NOMO-1 treated with DMSO at 0.1 percent for 48 hours (cell line): ENCODE measurements around the gene NLRP14.

ENCODE experiments used
- DNase-seq: peaks from one replicate; lab custom pipeline; 2025; ENCODE audit not compliant: unreplicated experiment; lab: John Stamatoyannopoulos, UW

The NLRP14 gene, protein sequence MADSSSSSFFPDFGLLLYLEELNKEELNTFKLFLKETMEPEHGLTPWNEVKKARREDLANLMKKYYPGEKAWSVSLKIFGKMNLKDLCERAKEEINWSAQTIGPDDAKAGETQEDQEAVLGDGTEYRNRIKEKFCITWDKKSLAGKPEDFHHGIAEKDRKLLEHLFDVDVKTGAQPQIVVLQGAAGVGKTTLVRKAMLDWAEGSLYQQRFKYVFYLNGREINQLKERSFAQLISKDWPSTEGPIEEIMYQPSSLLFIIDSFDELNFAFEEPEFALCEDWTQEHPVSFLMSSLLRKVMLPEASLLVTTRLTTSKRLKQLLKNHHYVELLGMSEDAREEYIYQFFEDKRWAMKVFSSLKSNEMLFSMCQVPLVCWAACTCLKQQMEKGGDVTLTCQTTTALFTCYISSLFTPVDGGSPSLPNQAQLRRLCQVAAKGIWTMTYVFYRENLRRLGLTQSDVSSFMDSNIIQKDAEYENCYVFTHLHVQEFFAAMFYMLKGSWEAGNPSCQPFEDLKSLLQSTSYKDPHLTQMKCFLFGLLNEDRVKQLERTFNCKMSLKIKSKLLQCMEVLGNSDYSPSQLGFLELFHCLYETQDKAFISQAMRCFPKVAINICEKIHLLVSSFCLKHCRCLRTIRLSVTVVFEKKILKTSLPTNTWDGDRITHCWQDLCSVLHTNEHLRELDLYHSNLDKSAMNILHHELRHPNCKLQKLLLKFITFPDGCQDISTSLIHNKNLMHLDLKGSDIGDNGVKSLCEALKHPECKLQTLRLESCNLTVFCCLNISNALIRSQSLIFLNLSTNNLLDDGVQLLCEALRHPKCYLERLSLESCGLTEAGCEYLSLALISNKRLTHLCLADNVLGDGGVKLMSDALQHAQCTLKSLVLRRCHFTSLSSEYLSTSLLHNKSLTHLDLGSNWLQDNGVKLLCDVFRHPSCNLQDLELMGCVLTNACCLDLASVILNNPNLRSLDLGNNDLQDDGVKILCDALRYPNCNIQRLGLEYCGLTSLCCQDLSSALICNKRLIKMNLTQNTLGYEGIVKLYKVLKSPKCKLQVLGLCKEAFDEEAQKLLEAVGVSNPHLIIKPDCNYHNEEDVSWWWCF

DNA sequence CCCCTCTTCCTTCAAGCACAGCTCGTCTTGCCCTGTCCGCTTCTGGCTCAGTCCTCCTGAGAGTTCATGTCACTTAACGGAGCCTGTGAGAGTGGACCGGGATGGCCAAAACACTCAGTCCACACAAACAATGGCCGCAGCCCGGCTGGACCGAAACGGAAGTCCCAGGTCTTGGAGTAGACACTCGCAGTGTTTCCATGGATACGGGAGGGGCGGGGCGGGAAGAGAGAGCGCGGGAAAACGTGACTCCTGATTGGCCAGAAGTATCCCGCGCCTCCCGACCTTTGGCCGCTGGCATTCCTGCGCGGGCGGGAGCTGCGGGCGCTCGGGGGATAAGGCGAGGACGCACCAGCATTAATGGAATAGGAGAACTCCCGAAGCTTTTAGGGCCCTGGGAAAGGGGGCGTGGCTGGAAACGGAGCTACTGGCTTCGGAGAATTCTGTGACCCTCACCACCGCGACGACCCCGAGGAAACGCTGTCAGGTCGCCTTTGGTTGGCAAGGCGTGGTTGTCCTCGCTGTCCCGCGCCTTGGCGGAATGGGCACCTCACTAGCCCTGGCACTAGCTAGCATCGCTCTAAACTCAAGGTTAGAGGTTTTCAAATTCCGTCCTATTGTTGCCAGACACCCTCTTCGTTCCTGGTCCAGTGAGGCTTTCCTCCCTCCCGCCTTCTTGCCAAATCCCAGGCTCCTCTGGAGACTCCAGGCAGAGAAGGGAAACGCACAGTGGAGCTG, at the start of gene NLRP14, which contains the start of gene ZNF214:
Gene NLRP14, plus strand, starts transcription at position 297 of the 735 bp plus-strand sequence. CDS start 18,108 bp downstream, outside the sequence.
Gene ZNF214, minus strand, starts transcription at position 164 of the 735 bp plus-strand sequence. CDS start 17,511 bp downstream, outside the sequence.
- DNase-seq = no peak

DNA sequence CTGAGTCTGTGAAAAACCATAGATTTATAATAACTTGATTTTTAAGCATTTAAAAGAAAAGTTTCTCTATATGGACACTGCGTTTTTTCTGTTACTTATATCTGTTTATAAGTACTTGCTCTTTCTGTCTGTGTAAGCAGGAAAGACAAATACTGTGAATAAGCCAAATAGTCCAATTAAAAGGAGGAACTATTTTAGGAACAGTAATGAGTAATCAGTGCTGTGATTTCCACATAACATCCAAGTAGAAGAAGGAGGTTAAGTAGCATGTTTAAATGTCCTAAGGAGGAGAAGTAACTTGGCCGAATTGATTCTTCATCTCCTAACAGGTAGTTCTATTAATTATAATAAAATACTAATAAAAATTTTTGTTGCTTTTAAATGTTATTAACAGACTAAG, 40.9 kb upstream of the NLRP14 start:
- DNase-seq = no peak

DNA sequence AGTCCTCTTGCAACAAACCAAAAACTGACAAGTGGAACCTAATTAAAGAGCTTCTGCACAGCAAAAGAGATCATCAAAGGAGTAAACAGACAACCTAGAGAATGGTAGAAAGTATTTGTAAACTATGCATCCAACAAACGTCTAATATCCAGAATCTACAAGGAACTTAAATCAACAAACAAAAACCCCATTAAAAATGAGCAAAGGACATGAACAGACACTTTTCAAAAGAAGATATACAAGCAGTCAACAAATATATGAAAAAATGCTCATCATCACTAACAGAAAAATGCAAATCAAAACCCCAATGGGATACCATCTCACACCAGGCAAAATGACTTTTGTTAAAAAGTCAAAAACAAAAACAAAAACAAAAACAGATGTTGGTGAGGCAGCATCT, 33.8 kb upstream of the NLRP14 start:
- no peak for DNase-seq

DNA sequence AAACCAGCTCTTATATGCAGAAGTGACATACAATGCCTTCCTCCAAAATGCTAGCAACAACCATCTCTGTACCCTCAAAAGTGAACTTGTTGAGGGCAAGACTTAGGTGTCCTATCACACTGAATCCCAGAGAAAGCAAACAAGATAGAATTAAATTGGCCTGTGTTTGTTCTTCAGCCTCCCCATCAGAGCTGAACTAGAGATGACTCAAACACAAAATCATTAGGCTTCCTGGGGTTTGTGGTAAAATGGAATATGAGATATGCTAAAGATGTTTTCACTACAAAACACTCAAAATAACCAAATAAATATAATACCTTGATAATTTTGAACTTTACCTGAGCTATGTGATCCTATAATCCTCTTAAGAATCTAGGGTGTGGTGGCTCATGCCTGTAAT, 31.8 kb upstream of the NLRP14 start:
- no peak for DNase-seq

DNA sequence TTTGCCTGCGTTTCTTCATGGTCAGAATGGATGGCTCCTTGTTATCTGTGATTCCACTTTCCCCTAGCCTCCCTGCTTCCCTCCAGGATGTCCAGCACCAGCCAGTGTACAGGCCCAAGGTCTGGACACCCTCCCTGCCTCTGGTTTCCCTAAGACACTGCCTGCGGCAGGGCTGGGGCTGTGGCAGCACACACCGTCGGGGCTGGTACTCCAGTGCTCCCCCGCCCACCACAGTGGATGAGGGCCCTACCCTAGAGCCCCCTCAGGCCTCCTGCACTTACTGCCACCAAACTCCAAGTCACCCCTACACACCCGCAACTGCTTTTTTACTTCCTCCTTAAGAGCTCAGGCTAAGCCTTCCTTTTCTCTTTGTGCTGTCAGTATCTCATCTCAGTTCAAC, 29.1 kb upstream of the NLRP14 start:
- DNase-seq = no peak

DNA sequence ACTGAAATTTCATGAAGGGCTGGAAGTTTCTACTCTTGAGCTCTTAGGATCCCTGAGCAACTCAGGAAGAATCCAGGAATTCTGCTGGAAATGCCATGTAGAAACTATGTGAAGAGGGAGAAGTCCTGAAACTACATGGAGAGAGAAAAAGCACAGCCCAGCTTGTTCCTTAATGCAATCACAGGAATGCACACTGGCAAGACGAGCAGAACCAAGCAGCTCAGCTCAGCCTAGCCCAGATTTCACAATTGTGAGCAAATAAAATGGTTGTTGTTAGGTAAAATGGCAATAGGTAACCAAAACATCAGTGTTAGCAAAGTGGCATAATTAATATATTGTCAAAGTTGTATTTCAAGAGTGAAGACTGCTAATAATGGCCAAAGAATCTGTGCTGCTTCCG, 28.3 kb upstream of the NLRP14 start:
- no peak for DNase-seq

DNA sequence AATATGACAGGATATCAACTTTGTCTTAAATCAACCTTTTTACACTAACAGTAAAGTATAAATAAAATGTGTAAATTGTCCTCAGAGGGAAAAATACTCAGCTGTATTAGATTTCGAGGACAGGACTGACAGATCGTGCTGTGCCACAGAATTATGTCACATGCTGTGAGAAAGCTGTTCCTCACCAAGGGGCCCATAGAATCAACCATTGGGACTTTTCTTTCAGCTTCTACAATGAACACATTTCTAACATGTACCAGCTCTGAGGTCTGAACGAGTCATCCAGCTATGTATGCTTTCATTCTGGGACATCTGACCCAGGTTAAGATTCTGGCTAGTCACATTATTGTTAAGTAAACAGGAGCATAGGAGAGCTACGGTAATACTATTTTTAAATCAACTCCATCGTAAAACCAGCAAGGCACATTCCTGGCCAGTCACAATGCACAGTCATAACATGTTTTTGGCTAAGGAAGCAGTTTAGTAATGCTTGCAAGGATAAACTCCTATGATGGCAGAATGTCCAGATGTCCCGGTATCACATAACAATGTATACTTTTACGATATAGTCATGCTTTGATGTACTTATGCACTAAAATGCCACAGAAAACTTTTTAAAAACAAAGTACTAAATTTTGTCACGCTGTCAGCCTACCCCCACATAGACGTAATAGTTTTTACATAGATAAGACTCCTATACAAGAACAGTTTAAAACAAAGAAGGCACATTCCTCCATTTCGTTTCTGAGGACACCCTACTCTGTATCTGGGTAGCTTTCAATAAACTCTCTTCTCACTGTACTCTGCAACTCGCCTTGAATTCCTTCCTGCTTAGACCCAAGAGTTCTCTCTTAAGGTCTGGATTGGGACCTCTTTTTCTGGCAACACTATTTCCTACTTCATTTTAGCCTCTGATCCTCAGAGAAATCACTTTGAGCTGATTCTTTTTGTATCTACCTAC, 27.5 kb upstream of the NLRP14 start:
- DNase-seq = no peak

DNA sequence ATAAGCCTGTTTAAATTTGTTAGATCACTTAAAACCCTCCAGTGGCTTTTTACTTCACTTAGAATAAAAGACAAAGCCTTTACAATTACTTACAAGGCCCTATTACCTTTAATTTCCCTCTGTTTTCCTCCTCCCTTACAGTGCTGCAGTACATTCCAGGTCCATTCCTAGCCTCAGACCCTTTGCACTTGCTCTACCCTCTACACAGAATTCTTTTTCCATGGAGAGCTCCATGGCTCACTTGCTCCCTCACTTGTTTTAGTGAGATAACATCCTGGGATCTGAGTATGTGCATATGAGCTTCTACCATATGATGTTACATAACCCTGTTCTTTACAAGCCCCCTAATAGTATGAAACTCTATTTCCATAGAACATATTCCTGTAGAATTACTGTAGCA, 24.6 kb upstream of the NLRP14 start:
- DNase-seq = no peak

DNA sequence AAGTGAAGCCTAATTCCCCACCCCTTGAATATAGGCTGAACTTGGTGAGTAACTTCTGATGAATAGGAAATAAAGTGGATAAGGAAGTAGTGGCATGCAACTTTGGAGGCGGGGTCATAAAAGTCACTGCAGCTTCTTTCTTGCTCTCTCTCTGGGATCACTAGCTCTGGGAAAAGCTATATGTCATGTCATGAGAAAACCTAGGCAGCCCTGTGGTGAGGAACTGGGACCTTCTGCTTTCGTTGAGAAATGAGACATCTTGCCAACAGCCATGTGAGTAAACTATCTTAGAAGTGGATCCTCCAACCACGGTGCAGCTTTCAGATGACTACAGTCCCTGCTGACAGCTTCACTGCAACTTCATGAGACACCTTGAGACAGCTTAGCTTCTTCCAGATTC, 15.8 kb upstream of the NLRP14 start:
- no peak for DNase-seq

DNA sequence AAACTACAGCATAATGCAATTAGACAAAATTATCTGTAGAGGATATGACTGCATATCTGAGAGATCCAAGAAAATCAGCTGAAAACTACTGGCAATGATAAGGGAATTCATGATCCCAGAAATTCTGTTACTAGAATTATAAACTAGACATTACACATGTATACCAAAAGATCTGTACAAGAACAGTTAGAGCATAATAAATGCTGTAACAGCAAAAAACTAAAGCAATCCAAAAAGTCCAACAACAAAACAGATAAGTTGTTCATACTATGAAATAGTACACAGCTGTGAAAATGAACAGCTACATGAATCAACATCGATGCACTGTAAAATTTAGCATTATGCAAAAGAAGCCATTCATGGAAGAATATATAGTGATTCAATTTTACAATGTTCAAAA, 6.2 kb upstream of the NLRP14 start:
- no peak for DNase-seq

DNA sequence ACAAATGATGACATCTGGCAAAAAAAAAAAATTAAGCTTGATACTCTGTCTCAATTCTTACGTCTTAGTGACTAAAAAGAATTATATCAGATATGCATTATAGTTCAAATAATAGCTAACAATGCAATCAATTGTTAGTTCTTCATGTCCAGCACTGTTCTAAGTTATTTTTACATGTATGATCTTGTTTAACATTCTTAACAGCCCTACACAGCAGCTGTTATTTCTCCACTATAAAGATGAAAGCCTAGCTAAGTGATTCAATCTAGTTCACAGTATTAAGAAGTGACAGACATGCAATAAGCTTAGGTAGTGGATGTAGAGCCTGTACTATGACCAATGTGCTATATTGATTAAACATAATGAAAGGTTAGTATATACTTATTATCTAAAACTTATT, 4.3 kb upstream of the NLRP14 start:
- DNase-seq = no peak

DNA sequence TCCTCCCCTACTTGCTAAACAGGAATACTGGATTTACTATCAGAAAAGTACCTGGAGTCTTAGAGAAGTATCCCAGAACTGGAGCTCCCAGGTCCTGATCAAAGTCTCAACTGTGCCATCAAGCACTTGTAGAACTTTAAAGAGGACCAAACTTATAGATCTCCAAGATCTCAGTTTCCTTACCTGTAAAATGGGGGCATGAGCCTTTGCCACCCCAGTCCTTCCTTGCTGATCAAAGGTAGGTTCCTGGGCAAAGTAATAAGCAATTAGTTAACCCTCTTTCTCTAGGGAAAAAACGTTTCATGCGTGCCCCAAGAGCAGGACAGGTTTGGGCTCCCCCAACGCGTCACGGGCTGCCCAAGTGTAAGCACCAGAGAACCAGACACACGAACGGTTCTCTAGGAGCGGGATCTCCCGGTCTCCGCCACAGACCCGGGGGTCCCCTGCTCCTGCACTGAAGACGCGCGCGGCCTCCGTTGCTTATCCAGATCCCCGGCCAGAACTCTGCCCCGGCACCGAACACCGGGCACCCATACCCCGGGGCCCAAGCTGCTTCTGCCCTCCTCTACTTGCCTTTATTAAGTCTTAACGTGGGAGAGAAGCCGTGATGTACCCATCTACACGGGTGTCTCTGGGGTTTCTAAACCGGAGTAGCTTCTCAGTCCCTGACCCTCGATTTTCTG, 638 bp upstream of the NLRP14 start:
- no peak for DNase-seq

DNA sequence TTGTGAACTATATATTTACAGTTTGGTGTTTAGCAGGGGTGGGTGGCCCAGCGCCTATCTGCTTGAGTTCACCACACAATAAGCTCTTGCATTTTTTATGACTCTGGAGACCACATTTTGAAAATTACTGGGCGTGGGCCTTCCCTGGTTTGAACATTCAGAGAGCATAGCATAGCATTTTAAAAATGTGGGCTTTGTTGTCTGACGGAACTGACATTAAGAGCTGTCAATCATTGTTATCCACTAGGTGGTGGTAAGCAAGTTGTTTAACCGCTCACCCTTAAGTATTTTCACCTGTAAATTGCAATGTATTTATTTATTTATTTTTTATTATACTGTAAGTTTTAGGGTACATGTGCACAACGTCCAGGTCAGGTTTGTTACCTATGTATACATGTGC, 1.0 kb downstream of the NLRP14 start:
- no peak for DNase-seq

DNA sequence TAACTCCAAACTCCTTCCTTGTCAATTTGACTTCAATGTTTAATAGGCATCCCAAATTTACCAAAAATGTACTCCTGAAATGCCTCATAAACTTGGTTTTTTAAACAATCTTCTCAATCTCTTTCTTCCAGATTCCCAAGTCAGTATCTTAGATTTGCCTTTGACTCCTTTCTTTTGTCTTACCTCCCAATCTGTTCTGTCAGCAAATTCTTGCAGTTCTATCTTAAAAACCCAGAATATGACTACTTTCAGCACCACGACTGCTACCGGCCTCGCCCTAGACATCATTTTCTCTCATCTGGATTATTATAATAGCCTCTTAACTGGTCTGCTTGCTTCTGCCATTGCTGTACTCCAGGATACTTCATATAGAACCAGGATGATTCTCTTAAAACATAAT, 7.9 kb downstream of the NLRP14 start:
- no peak for DNase-seq

DNA sequence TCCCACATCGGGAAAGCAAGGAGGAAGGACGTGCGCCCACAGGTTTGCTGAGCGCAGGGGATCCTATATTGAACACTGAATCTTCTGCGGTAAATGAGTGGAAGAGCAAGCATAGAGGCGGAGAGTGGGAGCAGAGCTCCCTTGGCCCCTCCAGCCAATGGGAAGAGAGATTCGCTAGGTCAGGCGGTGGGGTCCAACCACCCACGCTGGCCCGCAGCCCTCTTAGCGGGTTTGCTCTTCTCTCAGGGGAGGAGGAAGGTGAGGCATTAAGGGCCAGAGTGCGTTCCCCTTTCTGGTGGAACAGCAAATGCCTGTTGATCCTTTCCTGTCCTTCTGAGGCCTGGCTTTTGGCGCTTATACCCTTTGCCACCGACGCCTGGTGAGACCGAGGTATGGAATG, 10.6 kb downstream of the NLRP14 start:
- no peak for DNase-seq

DNA sequence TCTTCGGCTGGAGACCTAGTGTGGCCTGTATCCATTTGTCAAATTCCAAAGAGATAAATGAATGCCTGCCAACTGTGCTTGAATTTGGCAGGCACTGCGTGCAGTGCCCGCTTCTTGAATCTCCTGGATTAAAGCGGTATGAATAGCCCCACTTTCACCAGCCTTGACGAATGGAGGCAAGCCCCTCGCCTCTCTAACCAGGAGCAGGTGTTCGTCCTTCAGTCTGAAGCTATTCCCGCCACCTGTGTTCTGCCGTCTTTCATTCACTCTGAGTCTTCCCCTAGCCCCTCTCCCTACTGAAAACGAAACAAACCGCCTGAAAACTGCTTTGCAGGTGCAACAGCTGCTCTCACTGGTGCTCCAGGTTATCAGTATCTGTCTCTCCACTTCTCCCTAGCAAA, 11.2 kb downstream of the NLRP14 start:
- DNase-seq = no peak

DNA sequence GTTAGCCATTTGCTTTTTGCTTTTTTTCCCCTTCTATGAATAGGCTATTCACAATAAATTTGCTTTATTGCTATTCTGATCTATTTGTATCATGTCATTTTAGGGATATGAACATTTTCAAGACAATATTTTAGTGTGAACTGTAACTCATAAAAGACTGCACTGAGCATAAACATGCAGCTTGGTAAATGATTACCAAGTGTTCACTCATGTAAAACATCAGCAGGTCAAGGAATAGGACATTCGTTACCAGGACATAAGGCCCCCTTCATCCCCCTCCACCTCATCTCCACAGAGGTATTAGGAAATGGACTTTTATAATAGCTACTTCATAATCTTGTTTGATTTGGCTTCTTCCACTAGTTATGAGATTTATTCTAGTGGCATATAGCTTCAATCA, 12.4 kb downstream of the NLRP14 start:
- DNase-seq = no peak

DNA sequence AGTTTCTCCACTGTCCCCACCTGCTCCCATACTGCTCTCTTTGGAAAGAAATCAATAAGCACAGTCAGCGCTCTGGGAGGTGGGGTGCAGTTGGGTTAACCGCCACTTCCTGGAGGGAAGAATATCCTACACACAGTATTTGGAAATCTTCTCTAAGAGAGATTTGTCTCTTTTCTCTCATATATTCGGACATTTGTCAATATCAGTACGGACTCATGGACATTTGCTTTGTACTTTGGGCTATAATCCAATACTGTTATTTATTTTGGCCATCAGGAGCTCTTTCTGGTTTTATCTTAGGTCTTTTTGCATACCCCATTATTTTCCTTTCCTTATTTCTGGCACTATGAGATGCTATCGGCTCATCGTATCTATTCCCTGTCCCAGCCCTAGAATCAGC, 13.7 kb downstream of the NLRP14 start:
- DNase-seq = no peak

DNA sequence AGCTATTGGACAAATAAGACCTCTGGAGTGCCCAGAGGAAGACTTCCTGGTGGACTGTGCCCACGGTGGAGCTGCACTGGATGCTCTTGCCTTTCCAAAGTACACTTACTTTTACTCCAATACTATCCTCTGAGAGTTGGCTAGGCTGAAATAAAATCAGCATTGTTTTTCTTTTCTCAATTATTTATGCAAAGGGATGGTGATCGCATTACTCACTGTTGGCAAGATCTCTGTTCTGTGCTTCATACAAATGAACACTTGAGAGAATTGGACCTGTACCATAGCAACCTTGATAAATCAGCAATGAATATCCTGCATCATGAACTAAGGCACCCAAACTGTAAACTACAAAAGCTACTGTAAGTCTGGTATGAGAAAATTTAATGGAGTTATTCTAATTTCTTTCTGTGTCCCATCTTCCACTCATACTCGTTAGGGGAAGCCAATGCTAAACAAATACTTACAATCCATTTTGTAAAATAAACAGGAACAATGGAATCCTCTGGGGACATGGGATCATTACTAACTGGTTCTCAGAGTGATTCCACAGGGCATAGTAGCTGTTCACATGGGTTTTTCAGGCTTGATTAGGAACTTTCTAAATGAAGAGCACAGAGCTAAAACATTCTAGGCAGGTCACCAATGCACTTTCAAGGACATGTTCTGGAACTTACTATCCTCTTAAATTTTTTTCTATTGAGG, 26.3 kb downstream of the NLRP14 start:
- DNase-seq = no peak
